CD4-positive, alpha-beta T cell treated with Interleukin-2 at 100 ng/mL for 4 hours (primary cell): ENCODE data around the gene ITGAD.

Experiments used
- DNase-seq: peaks from one replicate; pipeline ENCODE4 v3.0.0-alpha.2; 2020; ENCODE audit warnings: low spot score

ITGAD gene

DNA sequence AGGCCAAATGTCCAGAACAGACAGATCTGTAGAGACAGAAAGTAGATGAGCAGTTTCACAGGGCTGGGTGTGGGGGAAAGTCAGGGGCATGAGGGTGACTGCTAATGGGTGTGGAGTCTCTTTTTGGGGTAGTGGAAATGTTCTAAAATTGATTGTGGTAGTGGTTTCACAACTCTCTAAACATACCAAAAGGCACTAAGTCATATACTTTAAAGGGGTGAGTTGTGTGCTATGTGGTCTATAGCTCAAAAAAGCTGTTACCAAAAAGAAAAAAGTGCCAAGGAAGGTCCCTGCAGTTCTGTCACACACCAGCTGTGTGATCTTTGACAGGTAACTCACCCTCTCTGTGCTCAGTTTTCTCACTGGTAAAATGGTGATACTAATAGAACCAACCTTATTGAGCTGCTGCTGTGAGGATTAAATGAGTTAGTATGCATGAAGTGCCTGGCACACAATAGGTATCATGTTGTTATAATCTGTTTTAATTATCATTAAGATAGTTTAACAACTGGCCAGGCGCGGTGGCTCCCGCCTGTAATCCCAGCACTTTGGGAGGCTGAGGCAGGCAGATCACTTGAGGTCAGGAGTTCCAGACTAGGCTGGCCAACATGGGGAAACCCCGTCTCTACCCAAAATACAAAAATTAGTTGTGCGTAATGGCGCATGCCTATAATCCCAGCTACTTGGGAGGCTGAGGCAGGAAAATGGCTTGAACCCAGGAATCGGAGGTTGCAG, 27.8 kb upstream of the ITGAD start:
- peak; percentile 51 for DNase-seq

DNA sequence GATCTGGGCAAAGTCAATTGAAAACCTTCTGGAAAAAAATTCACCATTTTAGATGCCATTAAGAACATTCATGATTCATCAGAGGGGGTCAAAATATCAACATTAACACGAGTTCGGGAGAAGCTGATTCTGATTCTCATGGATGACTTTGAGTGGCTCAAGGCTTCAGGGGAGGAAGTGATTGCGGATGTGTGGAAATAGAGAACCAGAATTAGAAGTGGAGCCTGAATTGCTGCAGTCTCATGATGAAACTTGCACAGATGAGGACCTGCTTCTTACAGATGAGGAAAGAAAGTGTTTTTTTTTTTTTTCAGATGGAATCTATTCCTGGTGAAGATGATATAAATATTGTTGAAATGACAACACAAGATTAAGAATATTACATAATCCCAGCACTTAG, 25.3 kb upstream of the ITGAD start:
- DNase-seq, result no peak

DNA sequence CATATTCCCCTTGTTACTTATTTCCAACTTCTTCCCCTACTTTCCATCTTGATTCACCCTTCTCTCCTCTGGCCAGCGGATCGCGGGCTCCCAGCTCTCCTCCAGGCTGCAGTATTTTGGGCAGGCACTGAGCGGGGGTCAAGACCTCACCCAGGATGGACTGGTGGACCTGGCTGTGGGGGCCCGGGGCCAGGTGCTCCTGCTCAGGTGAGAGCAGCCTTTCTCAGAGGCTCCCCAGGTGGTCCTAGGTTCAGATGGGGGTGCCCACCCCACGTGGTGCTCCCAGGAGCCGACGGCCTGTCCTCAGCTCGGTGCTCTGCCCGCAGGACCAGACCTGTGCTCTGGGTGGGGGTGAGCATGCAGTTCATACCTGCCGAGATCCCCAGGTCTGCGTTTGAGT, 22.1 kb upstream of the ITGAD start:
- no peak for DNase-seq

DNA sequence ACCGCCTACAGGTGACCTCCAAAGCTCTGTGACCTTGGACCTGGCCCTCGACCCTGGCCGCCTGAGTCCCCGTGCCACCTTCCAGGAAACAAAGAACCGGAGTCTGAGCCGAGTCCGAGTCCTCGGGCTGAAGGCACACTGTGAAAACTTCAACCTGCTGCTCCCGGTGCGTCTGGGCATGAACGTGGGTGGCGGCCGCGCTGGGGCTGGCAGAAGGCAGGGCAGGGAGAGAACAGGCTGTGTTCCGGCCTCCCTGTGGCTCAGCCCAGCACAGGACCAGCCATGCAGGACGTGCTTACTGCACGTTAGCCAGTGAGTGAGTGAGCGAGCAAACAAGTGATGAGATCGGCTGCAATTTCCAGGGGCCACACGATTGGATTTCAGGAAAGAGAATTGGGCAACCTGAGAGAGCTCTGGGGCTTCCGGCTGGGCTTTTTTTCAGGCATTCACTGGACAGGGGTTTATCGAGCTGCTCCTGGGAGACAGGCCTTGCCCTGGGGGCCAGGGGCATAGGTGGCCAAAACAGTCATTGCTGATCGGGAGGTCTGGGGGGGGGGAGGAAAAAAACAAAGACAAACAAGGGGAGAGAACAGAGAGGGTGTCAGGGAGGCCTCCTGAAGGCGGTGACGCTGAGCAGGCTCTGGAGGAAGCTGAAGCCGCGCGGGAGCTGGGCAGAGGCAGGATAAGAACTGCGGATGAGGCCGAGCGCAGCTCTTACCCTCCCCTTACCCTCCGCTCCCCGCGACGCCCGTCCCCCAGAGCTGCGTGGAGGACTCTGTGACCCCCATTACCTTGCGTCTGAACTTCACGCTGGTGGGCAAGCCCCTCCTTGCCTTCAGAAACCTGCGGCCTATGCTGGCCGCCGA, 21.3 kb upstream of the ITGAD start:
- no peak for DNase-seq

DNA sequence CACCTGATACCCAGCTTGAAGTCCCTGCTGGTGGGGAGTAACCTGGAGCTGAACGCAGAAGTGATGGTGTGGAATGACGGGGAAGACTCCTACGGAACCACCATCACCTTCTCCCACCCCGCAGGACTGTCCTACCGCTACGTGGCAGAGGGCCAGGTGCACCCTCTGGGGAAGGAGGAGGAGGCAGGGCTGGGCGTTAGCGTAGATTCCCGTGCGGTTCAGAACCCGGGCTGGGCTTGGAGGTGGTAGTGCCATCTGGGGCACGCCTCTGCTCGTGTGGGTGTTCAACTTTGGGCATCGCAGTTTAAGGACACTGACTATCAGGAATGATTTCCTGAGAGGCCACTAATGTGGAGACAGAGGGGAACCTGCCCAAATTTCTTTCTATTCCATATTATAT, 19.9 kb upstream of the ITGAD start:
- DNase-seq, result no peak

DNA sequence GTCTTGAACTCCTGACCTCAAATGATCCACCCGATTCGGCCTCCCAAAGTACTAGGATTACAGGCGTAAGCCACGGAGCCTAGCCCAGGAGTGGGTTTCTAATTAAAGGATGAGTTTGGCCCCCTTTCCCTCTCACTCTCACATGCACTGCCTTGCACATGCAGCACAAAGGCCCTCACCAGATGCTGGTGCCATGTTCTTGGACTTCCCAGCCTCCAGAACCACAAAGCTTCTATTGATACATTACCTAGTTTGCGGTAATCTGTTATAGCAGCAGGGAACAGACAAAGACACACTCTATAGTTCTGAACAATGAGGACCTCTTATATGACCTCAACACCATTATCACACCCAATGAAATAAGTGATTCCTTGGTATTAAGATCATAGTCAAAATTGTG, 17.9 kb upstream of the ITGAD start:
- no peak for DNase-seq

DNA sequence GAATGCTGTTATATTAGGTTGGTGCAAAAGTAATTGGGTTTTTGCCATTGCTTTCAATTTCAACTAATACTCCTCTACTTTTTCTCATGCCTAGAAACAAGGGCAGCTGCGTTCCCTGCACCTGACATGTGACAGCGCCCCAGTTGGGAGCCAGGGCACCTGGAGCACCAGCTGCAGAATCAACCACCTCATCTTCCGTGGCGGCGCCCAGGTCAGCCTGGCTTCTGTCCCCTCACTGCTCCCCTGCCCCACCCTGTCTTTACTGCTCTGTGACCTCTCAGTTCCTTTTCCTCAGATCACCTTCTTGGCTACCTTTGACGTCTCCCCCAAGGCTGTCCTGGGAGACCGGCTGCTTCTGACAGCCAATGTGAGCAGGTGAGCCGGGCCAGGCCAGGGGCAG, 16.4 kb upstream of the ITGAD start:
- no peak for DNase-seq

DNA sequence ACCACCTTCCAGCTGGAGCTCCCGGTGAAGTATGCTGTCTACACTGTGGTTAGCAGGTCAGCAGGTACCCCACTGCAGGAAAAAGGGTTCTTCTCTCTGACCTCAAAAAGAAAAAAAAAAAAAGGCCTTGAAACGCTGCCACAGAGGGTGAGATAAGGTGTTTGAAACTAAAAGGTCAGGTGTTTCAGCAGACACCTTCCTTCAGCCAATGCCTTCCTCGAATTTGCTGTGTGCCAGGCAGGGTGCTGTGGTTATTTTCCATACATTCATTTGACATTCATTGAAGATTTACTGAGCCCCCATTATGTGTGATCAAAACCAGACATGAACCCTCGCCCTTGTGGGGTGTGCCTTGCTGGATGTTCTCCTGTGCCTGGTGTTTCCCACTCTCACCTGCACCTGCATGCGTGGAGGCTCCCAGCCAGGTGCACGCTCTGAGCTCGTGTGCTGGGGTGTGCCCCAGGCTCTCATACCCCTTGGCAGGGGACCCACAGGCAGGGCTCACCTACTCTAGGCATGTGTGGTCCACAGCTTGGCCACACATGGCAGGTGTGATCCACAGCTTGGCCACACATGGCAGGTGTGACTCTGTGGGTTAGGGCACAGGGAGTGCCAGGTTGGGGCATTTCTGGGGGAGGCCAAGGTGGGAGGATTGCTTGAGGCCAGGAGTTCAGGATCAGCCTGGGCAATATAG, 15.8 kb upstream of the ITGAD start:
- DNase-seq, result no peak

DNA sequence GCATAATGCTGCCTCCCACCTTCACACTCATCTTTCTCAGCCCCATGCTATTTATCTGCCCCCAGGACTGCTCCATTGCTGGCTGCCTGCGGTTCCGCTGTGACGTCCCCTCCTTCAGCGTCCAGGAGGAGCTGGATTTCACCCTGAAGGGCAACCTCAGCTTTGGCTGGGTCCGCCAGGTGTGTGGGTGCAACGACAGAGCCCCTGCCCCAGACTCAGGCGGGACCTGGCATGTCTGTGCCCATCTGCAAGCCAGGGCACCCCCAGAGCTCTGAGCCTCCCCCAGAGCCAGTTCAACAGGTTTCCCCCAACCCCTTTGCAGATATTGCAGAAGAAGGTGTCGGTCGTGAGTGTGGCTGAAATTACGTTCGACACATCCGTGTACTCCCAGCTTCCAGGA, 12.9 kb upstream of the ITGAD start:
- no peak for DNase-seq

DNA sequence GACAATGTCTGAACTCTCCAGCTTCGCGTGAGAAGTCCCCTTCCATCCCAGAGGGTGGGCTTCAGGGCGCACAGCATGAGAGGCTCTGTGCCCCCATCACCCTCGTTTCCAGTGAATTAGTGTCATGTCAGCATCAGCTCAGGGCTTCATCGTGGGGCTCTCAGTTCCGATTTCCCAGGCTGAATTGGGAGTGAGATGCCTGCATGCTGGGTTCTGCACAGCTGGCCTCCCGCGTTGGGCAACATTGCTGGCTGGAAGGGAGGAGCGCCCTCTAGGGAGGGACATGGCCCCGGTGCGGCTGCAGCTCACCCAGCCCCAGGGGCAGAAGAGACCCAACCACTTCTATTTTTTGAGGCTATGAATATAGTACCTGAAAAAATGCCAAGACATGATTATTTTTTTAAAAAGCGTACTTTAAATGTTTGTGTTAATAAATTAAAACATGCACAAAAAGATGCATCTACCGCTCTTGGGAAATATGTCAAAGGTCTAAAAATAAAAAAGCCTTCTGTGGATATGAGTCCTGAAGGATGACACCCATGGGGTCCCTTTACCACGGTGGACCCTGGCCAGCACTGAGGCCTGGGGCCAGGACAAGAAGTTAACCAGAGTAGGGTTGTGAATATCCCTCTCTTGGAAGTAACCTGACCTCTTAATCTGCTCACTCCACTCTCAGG, 10.5 kb upstream of the ITGAD start:
- DNase-seq, result peak; percentile 57

DNA sequence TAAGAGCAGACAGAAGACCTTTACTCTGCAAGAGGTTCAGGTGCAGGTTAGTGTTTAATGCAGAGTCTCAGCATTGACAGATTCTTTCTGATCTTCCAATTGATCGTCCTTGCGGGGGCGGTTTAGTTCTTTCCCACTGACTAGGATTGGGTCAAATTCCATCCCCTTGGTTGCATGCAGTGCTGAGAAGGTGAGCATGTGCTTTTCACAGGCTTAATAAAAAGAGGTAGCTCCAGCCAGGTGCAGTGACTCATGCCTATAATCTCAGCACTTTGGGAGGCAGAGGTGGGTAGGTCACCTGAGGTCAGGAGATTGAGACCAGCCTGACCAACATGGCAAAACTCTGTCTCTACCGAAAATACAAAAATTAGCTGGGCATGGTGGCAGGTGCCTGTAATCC, 7.5 kb upstream of the ITGAD start:
- DNase-seq, result no peak

DNA sequence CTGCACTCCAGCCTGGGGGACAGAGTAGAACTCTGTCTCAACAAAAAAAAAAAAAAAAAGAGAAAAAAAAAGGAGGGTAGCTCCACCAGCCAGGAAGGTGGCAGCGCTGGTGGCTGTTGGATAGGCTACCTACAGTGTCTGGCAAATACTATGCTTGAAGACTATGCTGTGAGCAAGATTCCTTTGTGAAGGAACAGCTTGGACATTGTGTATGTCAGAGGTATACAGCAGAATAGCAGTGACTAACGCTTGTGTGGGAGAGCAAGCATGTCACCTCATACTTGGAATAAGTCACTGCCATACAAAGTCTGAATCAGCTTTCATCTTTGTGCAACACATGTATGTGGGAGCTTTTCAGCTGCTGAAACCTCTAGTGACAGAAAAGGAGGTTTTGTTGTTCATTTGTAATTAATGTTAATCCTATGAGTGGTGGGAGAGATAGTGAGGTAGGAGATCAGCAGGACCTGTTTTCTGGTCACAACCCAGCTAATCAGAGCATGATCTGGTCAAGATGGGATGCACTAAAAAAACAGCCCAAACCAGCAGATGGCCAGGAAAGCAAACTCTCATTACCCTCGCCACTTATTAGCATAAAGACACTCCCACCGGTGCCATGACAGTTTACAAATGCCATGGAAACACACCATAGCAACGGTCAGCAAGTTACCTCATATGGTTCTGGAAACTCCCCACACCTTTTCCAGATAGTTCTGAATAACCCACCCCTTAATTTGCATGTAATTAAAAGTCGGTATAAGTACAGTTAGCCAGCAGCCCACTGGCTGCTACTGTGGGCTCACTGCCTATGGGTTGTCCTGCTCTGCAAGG, 6.8 kb upstream of the ITGAD start:
- DNase-seq, result peak; percentile 43

DNA sequence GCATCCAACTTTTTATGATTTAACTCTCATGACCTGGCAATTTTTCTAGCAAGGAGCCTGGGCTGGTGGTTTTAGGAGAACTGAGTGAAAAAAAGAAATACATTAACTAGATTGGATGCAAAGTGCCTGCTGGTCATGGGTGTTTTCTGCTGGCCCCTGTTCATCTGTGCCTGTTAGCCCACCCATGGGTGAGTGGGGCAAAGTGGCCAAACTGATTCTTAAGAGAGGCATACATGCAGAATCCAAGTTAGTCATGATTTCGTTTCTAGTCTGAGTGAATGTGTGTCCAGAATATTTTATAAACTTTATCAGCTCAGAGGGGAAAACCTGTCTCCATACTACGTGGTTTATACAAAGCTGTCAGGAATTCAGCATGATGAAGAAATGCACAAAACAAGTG, 4.6 kb upstream of the ITGAD start:
- no peak for DNase-seq

DNA sequence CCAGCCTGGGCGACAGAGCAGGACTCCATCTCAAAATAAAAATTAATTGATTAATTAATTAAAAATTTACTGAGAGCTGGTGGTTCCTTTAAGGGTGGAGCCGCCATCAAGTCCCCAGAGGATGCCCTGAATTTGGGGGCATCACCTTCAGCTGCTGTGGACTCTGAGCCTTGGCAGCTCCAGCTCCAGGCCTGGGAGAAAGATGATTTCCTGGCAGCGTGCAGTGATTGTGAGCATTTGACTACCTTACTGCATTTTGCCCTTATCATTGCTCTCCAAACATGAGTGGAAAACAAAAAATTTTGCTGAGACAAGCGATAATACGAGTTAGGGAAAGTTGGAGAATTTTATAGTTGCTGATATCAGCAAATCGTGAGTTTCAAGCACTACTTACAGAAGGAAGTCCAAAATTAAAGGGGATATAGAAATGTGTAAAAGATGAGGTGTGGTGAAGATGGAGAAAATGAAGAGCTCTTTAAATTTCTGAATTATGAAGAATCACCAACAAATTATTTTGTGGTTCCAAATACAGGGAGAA, 2.6 kb upstream of the ITGAD start:
- no peak for DNase-seq

DNA sequence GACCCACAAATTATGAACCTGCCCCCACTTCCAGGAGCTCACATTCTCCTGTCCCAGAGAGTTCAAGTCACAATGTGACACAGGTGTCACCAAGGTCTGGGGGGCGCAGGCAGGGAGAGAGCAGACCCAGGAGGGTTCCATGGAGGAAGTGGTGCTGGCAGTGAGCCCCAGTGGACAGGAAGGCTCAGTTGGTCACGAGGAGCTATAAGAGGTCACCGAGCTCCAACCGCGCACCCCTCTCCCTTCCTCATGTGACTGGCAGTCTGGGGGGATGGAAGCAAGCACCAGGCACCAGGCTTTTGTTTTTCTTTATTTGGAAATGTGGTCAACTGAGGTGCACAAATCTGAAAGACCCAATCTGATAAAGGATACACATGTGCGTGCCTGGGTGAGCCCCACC, 2.5 kb downstream of the ITGAD start:
- DNase-seq, result no peak

DNA sequence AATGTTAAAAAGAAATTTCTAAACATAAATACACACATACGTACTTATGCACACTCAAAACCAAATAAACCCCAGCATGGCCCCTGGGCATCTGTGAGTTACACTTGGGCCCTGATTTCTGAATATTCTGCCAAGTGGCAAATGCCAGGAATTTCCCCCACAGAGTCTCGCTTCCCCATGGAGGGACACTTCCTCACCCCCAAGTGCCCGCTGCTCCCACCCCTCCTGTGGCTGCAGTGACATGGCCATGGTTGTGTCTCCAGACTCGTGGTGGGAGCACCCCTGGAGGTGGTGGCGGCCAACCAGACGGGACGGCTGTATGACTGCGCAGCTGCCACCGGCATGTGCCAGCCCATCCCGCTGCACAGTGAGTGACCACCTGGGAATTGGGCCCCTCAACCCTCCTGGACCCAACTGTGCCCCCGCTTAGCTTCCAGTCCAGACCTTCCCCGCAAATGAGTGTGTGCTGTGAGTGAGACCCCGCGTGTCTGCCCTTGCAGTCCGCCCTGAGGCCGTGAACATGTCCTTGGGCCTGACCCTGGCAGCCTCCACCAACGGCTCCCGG, 4.0 kb downstream of the ITGAD start:
- no peak for DNase-seq

DNA sequence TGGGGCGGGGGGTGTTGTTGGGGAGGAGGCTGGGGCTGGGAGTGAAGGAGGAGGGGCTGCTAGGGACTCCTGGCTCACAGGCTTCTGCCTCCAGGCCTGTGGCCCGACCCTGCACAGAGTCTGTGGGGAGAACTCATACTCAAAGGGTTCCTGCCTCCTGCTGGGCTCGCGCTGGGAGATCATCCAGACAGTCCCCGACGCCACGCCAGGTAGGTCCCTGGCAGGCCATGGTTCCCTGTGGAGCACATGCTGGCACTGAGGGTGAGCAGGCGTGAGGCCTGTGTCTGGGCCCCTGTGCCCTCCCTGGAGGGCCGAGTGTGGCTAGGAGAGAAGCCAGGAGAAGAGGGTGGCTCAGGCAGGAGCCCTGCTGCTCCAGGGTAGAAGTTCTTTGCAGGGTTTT, 4.6 kb downstream of the ITGAD start:
- no peak for DNase-seq

DNA sequence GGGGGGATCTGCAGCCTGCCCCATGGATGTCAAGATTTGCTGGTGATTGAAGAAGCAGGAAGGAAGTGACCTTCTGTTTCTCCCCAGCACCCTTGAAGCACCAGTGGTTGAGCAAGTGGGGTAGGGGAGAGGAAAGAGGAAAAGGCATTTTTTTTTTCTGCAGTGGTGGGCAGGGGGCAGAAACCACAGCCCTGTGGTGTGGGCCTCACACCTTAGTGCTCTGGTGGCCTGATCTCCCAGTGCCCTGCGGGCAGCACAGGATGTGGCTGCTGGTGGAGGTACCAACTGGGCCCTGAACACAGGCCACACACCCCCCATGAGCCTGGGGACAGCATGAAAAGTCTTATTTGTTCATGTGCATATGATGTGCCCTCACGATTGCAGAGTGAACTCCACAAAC, 7.1 kb downstream of the ITGAD start:
- DNase-seq, result no peak

DNA sequence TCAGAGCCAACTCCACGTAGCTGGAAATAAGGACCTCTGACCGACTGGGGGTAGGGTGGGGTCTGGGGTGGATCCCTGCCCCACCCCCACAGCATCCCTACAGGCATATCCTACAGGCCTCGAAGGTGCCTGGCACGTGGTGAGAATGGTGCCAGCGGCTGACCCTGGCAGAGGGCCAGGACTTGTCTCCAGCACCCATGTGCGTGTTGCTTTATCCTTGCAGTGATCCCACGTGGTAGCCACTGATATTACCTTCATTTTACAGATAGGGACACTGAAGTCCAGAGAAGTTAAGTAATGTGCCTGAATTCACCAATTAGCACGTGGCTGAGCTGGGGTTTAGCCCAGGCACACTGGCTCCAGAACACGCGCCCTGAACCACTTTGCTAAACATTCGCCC, 8.3 kb downstream of the ITGAD start:
- no peak for DNase-seq

DNA sequence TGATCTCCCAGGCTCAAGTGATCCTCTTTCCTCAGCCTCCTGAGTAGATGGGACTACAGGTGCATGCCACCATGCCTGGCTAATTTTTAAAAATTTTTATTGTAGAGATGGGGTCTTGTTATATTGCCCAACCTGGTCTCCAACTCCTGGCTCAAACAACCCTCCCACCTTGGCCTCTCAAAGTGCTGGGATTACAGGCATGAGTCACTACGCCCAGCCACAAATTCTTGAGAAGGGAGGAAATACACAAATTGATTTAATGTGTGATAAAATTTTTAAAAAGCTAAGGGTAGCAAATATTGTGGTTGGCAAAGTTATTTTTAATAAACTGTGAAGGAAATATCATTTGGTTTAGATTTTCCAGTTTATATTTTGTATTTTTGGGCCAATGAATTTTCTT, 9.6 kb downstream of the ITGAD start:
- no peak for DNase-seq
